IMR-90 (cell line): Measurements from ENCODE around the gene USP9Y. TPM values are rescaled to one million over a fixed set of nuclear protein-coding genes. Genes with fewer than 3 reads are reported as not detected.

Experiments
- ATAC-seq: fragments of 200-7000 bp; cut with Tn5 transposase; 2 replicates; pipeline ENCODE4 v1.9.1; 2020; ENCODE audit warnings: low read depth, mild to moderate bottlenecking, moderate library complexity
- BruUV-seq: library from RNA; stranded (reverse); fragments of 400-500 nt; replicated peaks from 2 replicates; lab custom pipeline; 2021; lab: Mats Ljungman, UMichigan
- CTCF ChIA-PET: fragments of 300-600 bp; formaldehyde crosslinking; extraction: SDS; loops from one replicate; lab custom pipeline; 2021; ENCODE audit warnings: antibody characterized with exemption; lab: Yijun Ruan, JAX
- POLR2A ChIA-PET: fragments of 300-600 bp; sonication (Branson Sonifier 250); formaldehyde crosslinking; loops from one replicate; lab custom pipeline; 2022; ENCODE audit warnings: antibody characterized with exemption; ENCODE audit not compliant: unreplicated experiment; lab: Charles Lee
- DNase-seq: peaks from one replicate; pipeline ENCODE4 v3.0.0; 2013
- H2AFZ ChIP-seq: replicated peaks from 2 replicates; pipeline ENCODE3; 2013; ENCODE audit warnings: low read length, mild to moderate bottlenecking; ENCODE audit not compliant: poor library complexity
- H2AK5ac ChIP-seq: 2 replicates; pipeline ENCODE4 v1.6.1; 2013; ENCODE audit warnings: low read depth, low read length, inconsistent platforms
- H2AK9ac ChIP-seq: replicated peaks from 2 replicates; pipeline ENCODE3; 2013; ENCODE audit warnings: mild to moderate bottlenecking, low read depth, low read length, moderate library complexity; ENCODE audit not compliant: poor library complexity
- H2BK120ac ChIP-seq: 2 replicates; pipeline ENCODE4 v1.6.1; 2013; ENCODE audit warnings: low read depth, low read length, inconsistent platforms
- H2BK15ac ChIP-seq: 3 replicates; pipeline ENCODE4 v1.6.1; 2013; ENCODE audit warnings: low read depth, low read length, inconsistent platforms
- H2BK20ac ChIP-seq: 2 replicates; pipeline ENCODE4 v1.6.1; 2013; ENCODE audit warnings: low read depth, mild to moderate bottlenecking, inconsistent platforms, low read length, moderate library complexity
- H2BK5ac ChIP-seq: 2 replicates; pipeline ENCODE4 v1.6.1; 2013; ENCODE audit warnings: mild to moderate bottlenecking, low read depth, low read length, inconsistent platforms; ENCODE audit not compliant: poor library complexity, severe bottlenecking
- H3K14ac ChIP-seq: replicated peaks from 2 replicates; pipeline ENCODE4 v1.6.1; 2013; ENCODE audit warnings: low read depth, low read length, inconsistent platforms
- H3K18ac ChIP-seq: 2 replicates; pipeline ENCODE4 v1.6.1; 2013; ENCODE audit warnings: low read depth, low read length, control low read depth
- H3K23ac ChIP-seq: 2 replicates; pipeline ENCODE4 v1.6.1; 2013; ENCODE audit warnings: low read depth, low read length, inconsistent platforms
- H3K27ac ChIP-seq: 2 replicates; pipeline ENCODE4 v1.5.1; 2013; ENCODE audit warnings: mild to moderate bottlenecking, control low read depth, low read length; ENCODE audit not compliant: insufficient read depth
- H3K27me3 ChIP-seq: 2 replicates; pipeline ENCODE4 v1.6.1; 2013; ENCODE audit warnings: low read length; ENCODE audit not compliant: control insufficient read depth, insufficient read depth
- H3K36me3 ChIP-seq: 2 replicates; pipeline ENCODE4 v1.6.1; 2013; ENCODE audit warnings: low read length, mixed read lengths; ENCODE audit not compliant: control insufficient read depth, insufficient read depth
- H3K4ac ChIP-seq: 2 replicates; pipeline ENCODE4 v1.6.1; 2013; ENCODE audit warnings: low read depth, low read length, inconsistent platforms
- H3K4me1 ChIP-seq: 2 replicates; pipeline ENCODE4 v1.6.1; 2013; ENCODE audit warnings: low read length, mixed read lengths; ENCODE audit not compliant: control insufficient read depth, insufficient read depth
- H3K4me2 ChIP-seq: 2 replicates; pipeline ENCODE4 v1.6.1; 2013; ENCODE audit warnings: low read depth, mild to moderate bottlenecking, control low read depth, low read length, moderate library complexity
- H3K4me3 ChIP-seq: 2 replicates; pipeline ENCODE4 v1.5.1; 2013; ENCODE audit warnings: low read depth, mild to moderate bottlenecking, control low read depth, low read length, moderate library complexity; ENCODE audit not compliant: insufficient read depth
- H3K56ac ChIP-seq: 2 replicates; pipeline ENCODE4 v1.6.1; 2013; ENCODE audit warnings: low read length, inconsistent platforms; ENCODE audit not compliant: insufficient read depth; ENCODE audit errors: extremely low read depth
- H3K79me1 ChIP-seq, 2 experiments: 2 replicates each; pipeline ENCODE4 v1.6.1; 2013; ENCODE audit warnings: low read length in 2 of 2, inconsistent platforms in 1 of 2, low read depth in 1 of 2
- H3K9ac ChIP-seq: 2 replicates; pipeline ENCODE4 v1.6.1; 2013; ENCODE audit warnings: low read depth, low read length, control low read depth
- H3K9me1 ChIP-seq: 2 replicates; pipeline ENCODE4 v1.6.1; 2013; ENCODE audit warnings: low read length, inconsistent platforms; ENCODE audit not compliant: insufficient read depth
- H3K9me3 ChIP-seq: 2 replicates; pipeline ENCODE4 v1.6.1; 2013; ENCODE audit warnings: low read length; ENCODE audit not compliant: control insufficient read depth, insufficient read depth
- H4K20me1 ChIP-seq: 2 replicates; pipeline ENCODE4 v1.6.1; 2013; ENCODE audit warnings: low read length, inconsistent platforms; ENCODE audit not compliant: insufficient read depth
- H4K5ac ChIP-seq: 2 replicates; pipeline ENCODE4 v1.6.1; 2013; ENCODE audit warnings: mild to moderate bottlenecking, low read depth, low read length, control low read depth
- H4K8ac ChIP-seq, 2 experiments: 2 replicates each; pipeline ENCODE4 v1.6.1; 2013; ENCODE audit warnings: low read depth in 2 of 2, low read length in 2 of 2, control low read depth in 1 of 2, inconsistent platforms in 1 of 2
- H4K91ac ChIP-seq: 2 replicates; pipeline ENCODE4 v1.6.1; 2013; ENCODE audit warnings: low read depth, low read length, inconsistent platforms; ENCODE audit not compliant: insufficient read depth
- BHLHE40 ChIP-seq: fragments of 150-350 bp; IDR thresholded peaks from 2 replicates; pipeline ENCODE4 v1.6.1; 2016; ENCODE audit warnings: mild to moderate bottlenecking, low read depth, low read length
- CEBPB ChIP-seq: IDR thresholded peaks from 2 replicates; pipeline ENCODE4 v1.6.1; 2012; ENCODE audit warnings: low read depth, low read length, improper control_type of control experiment
- CHD1 ChIP-seq: IDR thresholded peaks from 2 replicates; pipeline ENCODE4 v1.6.1; 2012; ENCODE audit warnings: low read depth, low read length, improper control_type of control experiment
- FOS ChIP-seq: fragments of 150-350 bp; IDR thresholded peaks from 2 replicates; pipeline ENCODE4 v1.6.1; 2016; ENCODE audit warnings: low read depth, low read length
- MAFK ChIP-seq: IDR thresholded peaks from 2 replicates; pipeline ENCODE4 v1.6.1; 2012; ENCODE audit warnings: low read depth, low read length, improper control_type of control experiment
- MXI1 ChIP-seq: IDR thresholded peaks from 2 replicates; pipeline ENCODE4 v1.6.1; 2012; ENCODE audit warnings: low read depth, mild to moderate bottlenecking, low read length, moderate library complexity, borderline replicate concordance
- POLR2A ChIP-seq: IDR thresholded peaks from 2 replicates; pipeline ENCODE4 v1.6.1; 2012; ENCODE audit warnings: mild to moderate bottlenecking, low read depth, low read length
- RCOR1 ChIP-seq: IDR thresholded peaks from 2 replicates; pipeline ENCODE4 v1.6.1; 2012; ENCODE audit warnings: mild to moderate bottlenecking, low read length, improper control_type of control experiment; ENCODE audit not compliant: insufficient replicate concordance
- RFX5 ChIP-seq: IDR thresholded peaks from 2 replicates; pipeline ENCODE4 v1.8.0; 2012; ENCODE audit warnings: low read depth, mild to moderate bottlenecking, low read length, moderate library complexity
- SMC3 ChIP-seq: fragments of 150-350 bp; IDR thresholded peaks from 2 replicates; pipeline ENCODE4 v1.6.1; 2016; ENCODE audit warnings: low read depth, mild to moderate bottlenecking, antibody characterized with exemption, low read length, moderate library complexity
- WGBS, 2 experiments: methylation state at CpG; one replicate each; pipeline versions ENCODE4 v1.1.5 to v1.1.7; 2013; ENCODE audit warnings: missing lambda C conversion rate in 2 of 2; ENCODE audit not compliant: insufficient read length in 1 of 2; ENCODE audit errors: extremely low coverage in 2 of 2; 5-methylcytosine and 5-hydroxymethylcytosine counted together
- dilution Hi-C: fragments of 300-500 bp; cut with HindIII; formaldehyde crosslinking; loops from one replicate; pipeline ENCODE4 v1.14.3; 2018; ENCODE audit warnings: low sequenced_read_pairs; ENCODE audit not compliant: unreplicated experiment
- in situ Hi-C: fragments of 300-500 bp; cut with MboI; formaldehyde crosslinking; loops from 3 replicates; pipeline ENCODE4 v1.14.3; 2019; ENCODE audit warnings: low sequenced_read_pairs, inconsistent platforms, mixed read lengths
- intact Hi-C: fragments of 100-400 bp; cut with micrococcal nuclease; formaldehyde crosslinking; loops from 2 replicates; pipeline ENCODE4 v1.10.0; 2022
- polyA plus RNA-seq, 3 experiments: library from polyadenylated mRNA; depleted of rRNA; stranded (reverse); fragments of >200 nt; gene quantifications; 2 replicates each; pipeline ENCODE4 v1.2.3, GENCODE V29; 2012; ENCODE audit warnings: low replicate concordance in 1 of 3
- total RNA-seq: library from RNA; depleted of rRNA; stranded (reverse); fragments of >200 nt; gene quantifications from 2 replicates; pipeline ENCODE4 v1.2.3, GENCODE V29; 2012
- TF ChIP-seq, protein P1 (sequence below): fragments of 150-350 bp; IDR thresholded peaks from 2 replicates; pipeline ENCODE4 v1.6.1; 2017; ENCODE audit warnings: mild to moderate bottlenecking, antibody characterized with exemption, low read length, low read depth
- TF ChIP-seq, protein P2 (sequence below): fragments of 150-350 bp; IDR thresholded peaks from 2 replicates; pipeline ENCODE4 v1.6.1; 2016; ENCODE audit warnings: low read depth, mild to moderate bottlenecking, low read length, moderate library complexity, borderline replicate concordance

Gene USP9Y
- total and polyA plus RNA-seq, 2 of the 4 experiments (the other 2 are of a cell fraction), result not detected

DNA sequence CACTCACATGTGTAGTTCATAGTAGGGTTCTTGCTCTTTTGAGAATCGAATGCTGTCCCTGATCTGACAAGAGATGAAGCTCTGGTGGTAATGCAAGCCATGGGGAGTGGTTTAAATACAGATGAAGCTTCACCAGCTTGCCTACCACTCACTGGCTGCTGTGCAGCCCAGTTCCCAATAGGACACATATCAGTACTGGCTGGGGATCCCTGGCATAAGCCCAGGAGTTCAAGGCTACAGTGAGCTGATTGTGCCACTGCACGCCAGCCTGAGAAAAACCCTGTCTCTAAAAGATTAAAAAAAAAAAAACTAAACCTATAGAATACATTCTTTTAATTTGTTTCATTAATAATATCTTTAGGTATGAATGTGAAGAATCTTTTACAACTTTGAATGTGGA lies 136.5 kb downstream of the USP9Y start:
- dilution Hi-C loops, result no loop called here
- Histone ChIP-seq H3K9ac (no peak overlapping the region), H3K18ac (no peak overlapping the region), H3K4me1 (no peaks in the 10 kb centered on the region), H2AFZ (no peak overlapping the region), H4K20me1 (no peaks in the 10 kb centered on the region), H2AK5ac (no peak overlapping the region), H3K56ac (no peak overlapping the region), H2AK9ac (no peak overlapping the region), H3K27me3 (no peaks in the 10 kb centered on the region), H3K23ac (no peak overlapping the region), H2BK15ac (no peak overlapping the region), H2BK120ac (no peak overlapping the region), H3K4ac (no peak overlapping the region), H4K8ac (no peak overlapping the region), H3K27ac (no peak overlapping the region), H3K14ac (no peak overlapping the region), H3K79me1 (no peaks in the 10 kb centered on the region), H4K5ac (no peak overlapping the region), H2BK5ac (no peak overlapping the region), H4K91ac (no peak overlapping the region), H3K4me3 (no peak overlapping the region), H2BK20ac (no peak overlapping the region), H3K4me2 (no peak overlapping the region), H3K36me3 (no peaks in the 10 kb centered on the region), H3K9me1 (no peaks in the 10 kb centered on the region), H3K9me3 (no peaks in the 10 kb centered on the region)
- ATAC-seq (no peak), DNase-seq (no peak)
- in situ Hi-C loops, result no loop called here
- no TSS peak for BruUV-seq
- intact Hi-C loops, result no loop called here
- ChIA-PET CTCF (no interaction called here), POLR2A (no interaction called here)
- TF ChIP-seq MAFK (no peak), FOS (no peak), RCOR1 (no peak), SMC3 (no peak), CHD1 (no peak), CEBPB (no peak), BHLHE40 (no peak), RFX5 (no peak), MXI1 (no peak), POLR2A (no peak)
- TF ChIP-seq, protein P1, sequence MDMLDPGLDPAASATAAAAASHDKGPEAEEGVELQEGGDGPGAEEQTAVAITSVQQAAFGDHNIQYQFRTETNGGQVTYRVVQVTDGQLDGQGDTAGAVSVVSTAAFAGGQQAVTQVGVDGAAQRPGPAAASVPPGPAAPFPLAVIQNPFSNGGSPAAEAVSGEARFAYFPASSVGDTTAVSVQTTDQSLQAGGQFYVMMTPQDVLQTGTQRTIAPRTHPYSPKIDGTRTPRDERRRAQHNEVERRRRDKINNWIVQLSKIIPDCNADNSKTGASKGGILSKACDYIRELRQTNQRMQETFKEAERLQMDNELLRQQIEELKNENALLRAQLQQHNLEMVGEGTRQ, result no peak
- TF ChIP-seq, protein P2, sequence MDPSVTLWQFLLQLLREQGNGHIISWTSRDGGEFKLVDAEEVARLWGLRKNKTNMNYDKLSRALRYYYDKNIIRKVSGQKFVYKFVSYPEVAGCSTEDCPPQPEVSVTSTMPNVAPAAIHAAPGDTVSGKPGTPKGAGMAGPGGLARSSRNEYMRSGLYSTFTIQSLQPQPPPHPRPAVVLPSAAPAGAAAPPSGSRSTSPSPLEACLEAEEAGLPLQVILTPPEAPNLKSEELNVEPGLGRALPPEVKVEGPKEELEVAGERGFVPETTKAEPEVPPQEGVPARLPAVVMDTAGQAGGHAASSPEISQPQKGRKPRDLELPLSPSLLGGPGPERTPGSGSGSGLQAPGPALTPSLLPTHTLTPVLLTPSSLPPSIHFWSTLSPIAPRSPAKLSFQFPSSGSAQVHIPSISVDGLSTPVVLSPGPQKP, result no peak
- WGBS, 2 experiments, result no CpG with 5 or more reads among the region's 2 CpGs
